Measurements from ENCODE around the gene IKBKG.
A peak's percentile ranks its signal among the peaks of the same experiment; 100 is the strongest.

Gene IKBKG

GRCh38 chrX:154592505-154592904, 45.1 kb downstream of the IKBKG start:
- CTCF ChIA-PET: no interaction called here
- TF ChIP-seq ZNF384 (IDR thresholded peaks at IDR 0.05): no peak
- POLR2A ChIA-PET: no interaction called here
- DNase-seq (ENCODE audit: extremely low spot score): no peak

- no peak for TF ChIP-seq ELF4 (IDR thresholded peaks at IDR 0.05)
- TF ChIP-seq LEF1 (IDR thresholded peaks at IDR 0.05; ENCODE audit: borderline replicate concordance): no peak
- no peak for DNase-seq (ENCODE audit: extremely low spot score)
- ChIA-PET POLR2A (no interaction called here), CTCF (no interaction called here)
Observed at GRCh38 chrX:154593201-154593600, 45.8 kb downstream of the IKBKG start.

DNA sequence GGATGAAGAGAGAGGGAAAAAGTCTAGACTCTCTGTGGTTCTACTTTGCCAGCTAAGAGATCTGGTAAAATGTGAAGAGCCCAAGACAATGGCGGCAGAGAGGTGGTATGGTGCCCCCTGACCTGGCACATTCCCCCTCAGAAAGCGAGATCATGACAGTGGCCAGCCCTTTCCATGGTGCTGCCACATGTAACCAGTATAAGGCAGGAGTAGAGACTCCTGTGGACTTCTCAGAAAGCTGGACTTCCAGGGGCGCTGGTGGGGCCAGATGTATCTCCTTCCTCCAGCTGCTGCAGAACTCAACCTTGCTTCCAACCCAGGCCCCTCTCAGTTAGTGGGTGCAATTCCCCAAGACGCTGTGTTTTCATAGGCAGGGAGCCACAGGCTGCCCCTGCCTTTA, 47.1 kb downstream of the IKBKG start:
- ChIA-PET POLR2A (no interaction called here), CTCF (no interaction called here)
- TF ChIP-seq FOXM1 (IDR thresholded peaks at IDR 0.05; ENCODE audit: borderline replicate concordance) (no peak), ZNF384 (IDR thresholded peaks at IDR 0.05) (no peak)
- peak; percentile 1 for DNase-seq (ENCODE audit: extremely low spot score)

GRCh38 chrX:154595559-154596249, 48.3 kb downstream of the IKBKG start:
- no peak for TF ChIP-seq HDGF (IDR thresholded peaks at IDR 0.05; ENCODE audit: borderline replicate concordance)
- no peak for TF ChIP-seq SP1 (IDR thresholded peaks at IDR 0.05)
- TF ChIP-seq FOXA1 (IDR thresholded peaks at IDR 0.05): no peak
- no peak for TF ChIP-seq ARNT (IDR thresholded peaks at IDR 0.05)
- TF ChIP-seq SUZ12 (IDR thresholded peaks at IDR 0.05): no peak
- no peak for TF ChIP-seq ZNF384 (IDR thresholded peaks at IDR 0.05)
- no peak for TF ChIP-seq CTBP1 (IDR thresholded peaks at IDR 0.05; ENCODE audit: borderline replicate concordance)
- no peak for TF ChIP-seq BHLHE40 (IDR thresholded peaks at IDR 0.05; ENCODE audit: borderline replicate concordance)
- no peak for TF ChIP-seq FOXM1 (IDR thresholded peaks at IDR 0.05; ENCODE audit: borderline replicate concordance)
- no peak for TF ChIP-seq PKNOX1 (IDR thresholded peaks at IDR 0.05)
- TF ChIP-seq LEF1 (IDR thresholded peaks at IDR 0.05; ENCODE audit: borderline replicate concordance): no peak
- TF ChIP-seq FOXK2 (IDR thresholded peaks at IDR 0.05): no peak
- no peak for TF ChIP-seq NFRKB (IDR thresholded peaks at IDR 0.05)
- TF ChIP-seq L3MBTL2 (conservative IDR thresholded peaks at IDR 0.05): no peak
- no peak for TF ChIP-seq ELF4 (IDR thresholded peaks at IDR 0.05)
- TF ChIP-seq TARDBP (IDR thresholded peaks at IDR 0.05): no peak
- ChIA-PET CTCF (no interaction called here), POLR2A (no interaction called here)
- no peak for DNase-seq (ENCODE audit: extremely low spot score)

- ChIA-PET CTCF (no interaction called here), POLR2A (no interaction called here)
- DNase-seq (ENCODE audit: extremely low spot score): peak; percentile 4
- TF ChIP-seq TARDBP (IDR thresholded peaks at IDR 0.05) (no peak), BHLHE40 (IDR thresholded peaks at IDR 0.05; ENCODE audit: borderline replicate concordance) (no peak), NFRKB (IDR thresholded peaks at IDR 0.05) (no peak), FOXA1 (IDR thresholded peaks at IDR 0.05) (no peak), LEF1 (IDR thresholded peaks at IDR 0.05; ENCODE audit: borderline replicate concordance) (no peak), HDGF (IDR thresholded peaks at IDR 0.05; ENCODE audit: borderline replicate concordance) (no peak), ARNT (IDR thresholded peaks at IDR 0.05) (no peak), PKNOX1 (IDR thresholded peaks at IDR 0.05) (no peak), FOXK2 (IDR thresholded peaks at IDR 0.05) (no peak), SP1 (IDR thresholded peaks at IDR 0.05) (no peak), CTBP1 (IDR thresholded peaks at IDR 0.05; ENCODE audit: borderline replicate concordance) (no peak), L3MBTL2 (conservative IDR thresholded peaks at IDR 0.05) (no peak), ZNF384 (IDR thresholded peaks at IDR 0.05) (no peak), ELF4 (IDR thresholded peaks at IDR 0.05) (no peak), SUZ12 (IDR thresholded peaks at IDR 0.05) (no peak), FOXM1 (IDR thresholded peaks at IDR 0.05; ENCODE audit: borderline replicate concordance) (no peak)
Observed at GRCh38 chrX:154596290-154596929, 49.0 kb downstream of the IKBKG start.

DNA sequence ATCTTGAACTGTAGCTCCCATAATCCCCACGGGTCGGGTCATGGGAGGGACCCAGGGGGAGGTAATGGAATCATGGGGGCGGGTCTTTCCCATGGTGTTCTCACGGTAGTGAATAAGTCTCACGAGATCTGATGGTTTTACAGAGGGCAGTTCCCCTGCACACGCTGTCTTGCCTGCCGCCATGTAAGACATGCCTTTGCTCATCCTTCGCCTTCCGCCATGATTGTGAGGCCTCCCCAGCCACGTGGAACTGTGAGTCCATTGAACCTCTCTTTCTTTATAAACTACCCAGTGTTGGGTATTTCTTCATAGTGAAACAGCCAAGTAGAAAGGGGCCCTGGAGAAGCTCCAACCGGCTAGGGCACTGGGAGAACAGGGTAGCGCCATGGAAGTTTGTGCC, 49.8 kb downstream of the IKBKG start:
- DNase-seq (ENCODE audit: extremely low spot score): no peak
- ChIA-PET POLR2A (no interaction called here), CTCF (no interaction called here)
- TF ChIP-seq FOXM1 (IDR thresholded peaks at IDR 0.05; ENCODE audit: borderline replicate concordance): no peak
- no peak for TF ChIP-seq HDGF (IDR thresholded peaks at IDR 0.05; ENCODE audit: borderline replicate concordance)
- TF ChIP-seq SP1 (IDR thresholded peaks at IDR 0.05): no peak
- no peak for TF ChIP-seq PKNOX1 (IDR thresholded peaks at IDR 0.05)
- TF ChIP-seq ARNT (IDR thresholded peaks at IDR 0.05): no peak
- no peak for TF ChIP-seq NFRKB (IDR thresholded peaks at IDR 0.05)
- TF ChIP-seq SUZ12 (IDR thresholded peaks at IDR 0.05): no peak
- TF ChIP-seq FOXK2 (IDR thresholded peaks at IDR 0.05): no peak
- TF ChIP-seq ELF4 (IDR thresholded peaks at IDR 0.05): no peak
- TF ChIP-seq CTBP1 (IDR thresholded peaks at IDR 0.05; ENCODE audit: borderline replicate concordance): no peak
- TF ChIP-seq LEF1 (IDR thresholded peaks at IDR 0.05; ENCODE audit: borderline replicate concordance): no peak
- no peak for TF ChIP-seq BHLHE40 (IDR thresholded peaks at IDR 0.05; ENCODE audit: borderline replicate concordance)
- TF ChIP-seq ZNF384 (IDR thresholded peaks at IDR 0.05): no peak
